Activated T-cell treated with anti-CD3 and anti-CD28 coated beads for 48 hours (primary cell): ENCODE data around the gene FRMD6.

Experiments used
- DNase-seq: peaks from one replicate; pipeline ENCODE4 v3.0.0-alpha.2; 2020; ENCODE audit warnings: low read depth

Gene FRMD6

GRCh38 chr14:51666826-51667225, 15.1 kb downstream of the FRMD6 start:
- DNase-seq = no peak

- no peak for DNase-seq
These were observed 17.2 kb downstream of the FRMD6 start for GRCh38 chr14:51668870-51669269.

GRCh38 chr14:51674294-51675002, 22.7 kb downstream of the FRMD6 start:
- DNase-seq = no peak

- DNase-seq = no peak
These were observed 24.8 kb downstream of the FRMD6 start for GRCh38 chr14:51676549-51676948.

- no peak for DNase-seq
These were observed 25.6 kb downstream of the FRMD6 start for GRCh38 chr14:51677266-51677665.

GRCh38 chr14:51677738-51678137, 26.0 kb downstream of the FRMD6 start:
- DNase-seq = no peak

GRCh38 chr14:51680031-51680430, 28.3 kb downstream of the FRMD6 start:
- no peak for DNase-seq

- DNase-seq = no peak
These were observed 29.7 kb downstream of the FRMD6 start for GRCh38 chr14:51681411-51681810.

- no peak for DNase-seq
These were observed 30.7 kb downstream of the FRMD6 start for GRCh38 chr14:51682411-51682810.

GRCh38 chr14:51684760-51685159, 33.0 kb downstream of the FRMD6 start:
- no peak for DNase-seq

- no peak for DNase-seq
These were observed 39.5 kb downstream of the FRMD6 start for GRCh38 chr14:51691176-51691575.

- DNase-seq = no peak
These were observed 40.9 kb downstream of the FRMD6 start for GRCh38 chr14:51692646-51693045.

GRCh38 chr14:51697848-51698247, 46.1 kb downstream of the FRMD6 start:
- DNase-seq = no peak

GRCh38 chr14:51701951-51702350, 50.2 kb downstream of the FRMD6 start:
- no peak for DNase-seq

GRCh38 chr14:51703787-51704186, 52.1 kb downstream of the FRMD6 start:
- DNase-seq = no peak

GRCh38 chr14:51704545-51704944, 52.8 kb downstream of the FRMD6 start:
- no peak for DNase-seq

GRCh38 chr14:51707327-51707726, 55.6 kb downstream of the FRMD6 start:
- DNase-seq = no peak

GRCh38 chr14:51711505-51711904, 59.8 kb downstream of the FRMD6 start:
- no peak for DNase-seq

- no peak for DNase-seq
These were observed 63.5 kb downstream of the FRMD6 start for GRCh38 chr14:51715250-51715649.

- DNase-seq = no peak
These were observed 64.0 kb downstream of the FRMD6 start for GRCh38 chr14:51715742-51716141.

GRCh38 chr14:51716610-51717009, 64.9 kb downstream of the FRMD6 start:
- no peak for DNase-seq

GRCh38 chr14:51717766-51718165, 66.1 kb downstream of the FRMD6 start:
- DNase-seq = no peak

GRCh38 chr14:51719955-51720354, 68.2 kb downstream of the FRMD6 start:
- no peak for DNase-seq

- no peak for DNase-seq
These were observed 72.3 kb downstream of the FRMD6 start for GRCh38 chr14:51723990-51724389.
